ENCODE data around the gene AAK1.
"Not testable (repeated sequence)": the region's sequence is repeated elsewhere in the genome, so short reads cannot be mapped to it uniquely, and the experiment has no call there.

AAK1 gene

GRCh38 chr2:69592511-69592910, 51.0 kb downstream of the AAK1 start:
- no peak for DNase-seq

- peak; percentile 30 for DNase-seq
These were observed 53.4 kb downstream of the AAK1 start for GRCh38 chr2:69589973-69590652.

GRCh38 chr2:69588945-69589344, 54.6 kb downstream of the AAK1 start:
- DNase-seq = no peak

- DNase-seq = no peak
These were observed 55.1 kb downstream of the AAK1 start for GRCh38 chr2:69588403-69588802.

- DNase-seq = no peak
These were observed 57.5 kb downstream of the AAK1 start for GRCh38 chr2:69585855-69586555.

GRCh38 chr2:69584127-69584889, 59.2 kb downstream of the AAK1 start:
- DNase-seq = no peak

GRCh38 chr2:69583321-69583833, 60.2 kb downstream of the AAK1 start:
- no peak for DNase-seq

GRCh38 chr2:69582582-69583176, 60.9 kb downstream of the AAK1 start:
- DNase-seq = peak; percentile 45

- peak; percentile 67 for DNase-seq
These were observed 61.6 kb downstream of the AAK1 start for GRCh38 chr2:69581774-69582581.

GRCh38 chr2:69580486-69580885, 63.1 kb downstream of the AAK1 start:
- no peak for DNase-seq

GRCh38 chr2:69579536-69579935, 64.0 kb downstream of the AAK1 start:
- peak; percentile 26 for DNase-seq

GRCh38 chr2:69578198-69578540, 65.4 kb downstream of the AAK1 start:
- DNase-seq = no peak

GRCh38 chr2:69577467-69578197, 65.9 kb downstream of the AAK1 start:
- no peak for DNase-seq

- no peak for DNase-seq
These were observed 66.7 kb downstream of the AAK1 start for GRCh38 chr2:69576880-69577279.

- DNase-seq = no peak
These were observed 67.6 kb downstream of the AAK1 start for GRCh38 chr2:69575926-69576325.

- not testable (repeated sequence) for DNase-seq
These were observed 68.2 kb downstream of the AAK1 start for GRCh38 chr2:69575371-69575770.

- peak; percentile 42 for DNase-seq
These were observed 70.9 kb downstream of the AAK1 start for GRCh38 chr2:69572641-69573040.

GRCh38 chr2:69571189-69571588, 72.3 kb downstream of the AAK1 start:
- no peak for DNase-seq

- DNase-seq = no peak
These were observed 73.1 kb downstream of the AAK1 start for GRCh38 chr2:69570474-69570873.

- DNase-seq = no peak
These were observed 75.6 kb downstream of the AAK1 start for GRCh38 chr2:69567909-69568300.

GRCh38 chr2:69567157-69567908, 76.2 kb downstream of the AAK1 start:
- peak; percentile 89 for DNase-seq
